GM10248 (cell line): ENCODE results near the gene RNF167.

Experiments
- CTCF ChIA-PET: fragments of 300-600 bp; sonication (Branson Sonifier 250); formaldehyde crosslinking; extraction: SDS; loops from one replicate; lab custom pipeline; 2021; ENCODE audit warnings: antibody characterized with exemption; lab: Yijun Ruan, JAX
- POLR2A ChIA-PET: fragments of 350-650 bp; sonication (Branson Sonifier 250); formaldehyde crosslinking; extraction: SDS; loops from one replicate; lab custom pipeline; 2020; ENCODE audit warnings: antibody characterized with exemption; lab: Yijun Ruan, JAX
- DNase-seq: peaks from one replicate; pipeline ENCODE4 v3.0.0; 2012; ENCODE audit errors: extremely low spot score
- CTCF ChIP-seq: IDR thresholded peaks from 2 replicates; pipeline ENCODE4 v1.5.1; 2012; ENCODE audit warnings: mild to moderate bottlenecking, low read depth; ENCODE audit errors: extremely low read depth, missing control alignments, control extremely low read depth

Gene RNF167

DNA sequence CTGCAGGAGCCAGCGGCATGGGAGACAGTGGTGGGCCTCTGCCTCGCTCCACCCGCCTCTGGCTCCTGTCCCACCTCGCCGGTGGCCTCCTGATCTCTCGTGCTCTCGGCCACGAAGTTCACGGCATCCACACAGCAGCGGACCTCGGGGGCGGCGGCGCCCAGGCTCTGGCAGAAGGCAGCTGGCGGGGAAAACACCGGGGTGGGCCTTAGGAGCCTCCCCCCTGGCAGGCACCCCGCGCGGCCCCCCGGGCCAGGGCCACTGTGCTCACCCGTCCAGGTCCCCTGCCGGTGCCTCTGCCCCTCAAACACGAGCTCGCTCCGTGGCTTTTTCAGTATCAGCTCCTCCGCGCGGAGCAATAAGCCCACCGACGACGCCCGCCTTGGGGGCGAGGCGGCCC lies 41.1 kb upstream of the RNF167 start:
- ChIA-PET CTCF (interaction anchor here (0.8 to 3.2 kb wide), 10 partner anchors 8 to 383 kb away, joined by 3 to 22 read pairs (median 5); partner anchors contain the start of genes GLTPD2 and RABEP1), POLR2A (interaction anchor here (0.6 to 1.1 kb wide), 2 partner anchors 41 to 370 kb away, joined by 3 to 6 read pairs; partner anchors contain the start of genes RNF167 and SLC25A11)
- TF ChIP-seq CTCF = no peak
- DNase-seq = no peak

DNA sequence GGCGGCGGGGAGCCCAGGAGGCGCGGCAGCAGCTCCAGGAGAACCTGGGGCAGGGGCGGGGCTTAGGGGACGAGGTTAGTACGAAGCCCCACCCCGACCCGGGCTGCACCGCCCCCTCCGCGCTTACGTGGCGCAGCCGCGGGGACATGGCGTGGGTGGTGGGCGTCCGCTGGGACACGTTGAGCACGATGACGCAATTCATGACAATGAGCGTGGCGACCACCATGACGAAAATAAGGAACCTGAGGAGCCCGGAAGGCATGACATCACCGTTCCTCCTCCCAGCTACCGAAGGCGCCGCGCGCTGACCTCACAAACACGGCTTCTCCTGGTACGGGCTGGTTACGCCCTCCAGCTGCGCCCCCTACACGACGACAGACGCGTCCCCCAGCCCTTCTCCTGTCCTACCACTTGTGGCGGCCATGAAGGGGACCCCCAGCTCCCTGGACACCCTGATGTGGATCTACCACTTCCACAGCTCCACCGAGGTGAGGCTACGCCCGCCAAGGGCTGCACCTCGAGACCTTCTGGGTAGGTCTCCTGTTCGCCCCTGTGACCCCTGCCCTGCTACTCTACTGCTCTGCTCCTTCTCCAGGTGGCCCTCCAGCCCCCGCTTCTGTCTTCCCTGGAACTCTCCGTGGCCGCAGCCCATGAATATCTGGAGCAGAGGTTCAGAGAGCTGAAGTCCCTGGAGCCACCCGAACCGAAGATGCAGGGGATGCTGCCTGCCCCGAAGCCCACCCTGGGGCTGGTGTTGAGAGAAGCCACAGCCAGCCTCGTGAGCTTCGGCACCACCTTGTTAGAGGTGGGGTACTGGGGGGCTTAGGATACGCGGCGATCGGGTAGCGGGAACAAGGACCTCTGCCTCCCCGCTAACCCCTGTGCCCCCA lies 40.5 kb upstream of the RNF167 start, which contains the start of gene C17orf107:
Gene C17orf107 (plus strand): TSS at position 196 of the 890 bp plus-strand sequence. CDS start 227 bp downstream, at position 423.
- peak; percentile 93 for DNase-seq
- TF ChIP-seq CTCF = no peak
- CTCF ChIA-PET = interaction anchor here (0.8 to 3.2 kb wide), 11 partner anchors 9 to 382 kb away, joined by 3 to 22 read pairs (median 5); partner anchors contain the start of genes GLTPD2 and RABEP1
- POLR2A ChIA-PET = interaction anchor here (0.6 to 1.1 kb wide), 3 partner anchors 40 to 371 kb away, joined by 3 to 6 read pairs (median 3); partner anchors contain the start of genes PLD2, RNF167 and SLC25A11

DNA sequence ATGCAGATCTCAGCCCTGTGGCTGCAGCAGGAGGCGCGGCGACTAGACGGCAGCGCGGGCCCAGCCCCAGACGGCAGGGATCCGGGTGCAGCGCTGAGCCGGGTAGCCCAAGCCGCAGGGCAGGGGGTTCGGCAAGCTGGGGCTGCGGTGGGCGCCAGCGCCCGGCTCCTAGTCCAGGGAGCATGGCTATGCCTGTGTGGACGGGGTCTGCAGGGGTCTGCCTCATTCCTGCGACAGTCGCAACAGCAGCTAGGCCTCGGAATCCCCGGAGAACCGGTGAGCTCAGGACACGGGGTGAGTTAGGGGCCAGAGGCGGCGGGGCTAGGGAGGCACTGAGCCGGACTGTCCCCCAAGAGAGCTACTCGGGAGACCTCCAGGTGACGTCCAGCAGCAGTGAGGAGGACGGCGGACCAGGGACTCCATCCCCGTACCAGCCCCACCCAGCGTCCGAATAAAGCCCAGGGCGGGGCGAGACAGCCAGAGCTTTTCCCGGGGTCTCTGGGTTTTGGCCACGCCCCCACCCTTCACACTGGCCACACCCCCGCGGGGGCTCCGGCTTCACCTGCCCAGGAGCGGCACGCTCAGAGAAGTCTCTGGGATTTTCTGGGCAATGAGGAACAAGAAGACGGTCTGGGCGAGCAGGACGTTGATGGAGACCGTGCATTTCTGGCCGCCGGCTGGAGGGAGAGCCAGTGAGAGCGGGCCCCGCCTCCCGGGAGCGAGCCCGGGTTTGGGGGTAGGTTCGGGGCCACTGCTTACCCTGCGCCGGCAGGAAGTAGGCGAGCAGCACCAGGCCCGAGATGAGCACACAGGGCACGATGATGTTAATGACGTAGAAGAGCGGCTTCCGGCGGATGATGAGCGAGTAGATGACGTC lies 39.6 kb upstream of the RNF167 start:
- POLR2A ChIA-PET = interaction anchor here (0.6 to 1.1 kb wide), 3 partner anchors 39 to 201 kb away, joined by 3 to 6 read pairs (median 4); partner anchors contain the start of genes PLD2, RNF167 and SLC25A11
- TF ChIP-seq CTCF = no peak
- no peak for DNase-seq
- CTCF ChIA-PET = interaction anchor here (1.1 to 3.2 kb wide), 9 partner anchors 8 to 333 kb away, joined by 4 to 22 read pairs (median 5); partner anchors contain the start of gene GLTPD2

DNA sequence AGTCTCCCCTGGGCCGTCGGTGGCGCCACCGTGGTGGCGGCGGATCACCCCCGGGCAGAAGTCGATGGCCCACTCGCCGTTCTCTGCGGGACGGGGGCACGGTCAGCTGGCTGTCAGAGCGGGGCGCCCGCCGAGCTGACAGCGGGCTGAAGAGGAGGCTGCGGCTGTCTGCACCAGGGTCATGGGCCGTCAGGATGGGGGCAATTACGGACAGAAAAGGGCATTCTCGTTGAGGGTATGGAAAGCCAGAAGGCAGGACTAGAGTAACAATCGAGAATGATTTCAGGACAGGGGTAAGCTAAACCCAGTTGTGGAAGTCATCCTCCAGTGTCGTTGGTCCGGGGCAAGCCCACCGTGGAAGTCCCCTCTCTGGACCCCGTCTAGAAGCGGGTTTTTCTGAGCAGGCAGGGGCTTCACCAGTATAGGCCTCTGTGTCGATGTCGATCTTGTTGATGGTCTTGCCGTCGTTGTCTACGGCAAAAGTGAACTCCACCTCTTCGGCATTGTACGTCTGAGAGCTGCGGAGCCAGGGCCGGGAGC lies 38.9 kb upstream of the RNF167 start:
- ChIA-PET POLR2A (interaction anchor here (0.6 kb wide), 1 partner anchor 202 kb away, joined by 4 read pairs; no protein-coding TSS in a partner anchor), CTCF (interaction anchor here (1.7 to 3.2 kb wide), 5 partner anchors 8 to 193 kb away, joined by 4 to 22 read pairs (median 7); partner anchors contain the start of gene GLTPD2)
- no peak for TF ChIP-seq CTCF
- DNase-seq = no peak

DNA sequence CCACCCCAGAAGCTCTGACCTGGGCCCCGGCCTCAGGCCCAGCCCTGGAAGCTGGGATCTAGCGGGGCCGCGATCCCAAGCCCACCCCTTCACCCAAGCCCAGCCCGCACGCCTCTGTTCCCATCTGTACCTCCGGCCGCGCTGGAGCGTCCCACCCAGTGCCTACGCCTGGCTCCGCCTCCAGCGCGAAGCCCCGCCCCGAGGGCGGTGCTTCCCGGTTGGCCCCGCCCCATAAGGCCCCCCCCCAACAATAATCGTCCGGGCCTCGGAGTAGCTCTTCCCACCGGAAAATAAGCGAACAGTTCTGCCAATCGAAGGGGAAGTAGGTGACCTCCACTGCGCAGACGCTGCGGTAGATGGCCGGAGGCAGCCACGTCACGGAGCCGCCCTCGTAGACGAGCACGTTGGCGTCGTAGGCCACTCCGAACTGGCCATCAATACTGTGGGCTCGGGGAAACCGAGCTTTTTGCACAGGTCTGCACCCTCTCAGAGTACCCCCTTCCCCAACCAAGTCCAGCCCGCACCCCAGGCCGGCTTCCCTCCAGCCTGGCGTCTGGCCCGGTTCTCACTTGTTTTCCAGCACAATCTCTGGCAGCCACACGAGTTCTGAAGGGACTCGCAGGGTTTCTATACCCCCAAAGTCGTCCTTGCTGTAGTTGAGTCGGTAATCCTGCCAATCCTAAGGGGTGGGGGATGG lies 38.3 kb upstream of the RNF167 start:
- ChIA-PET POLR2A (interaction anchor here (0.6 kb wide), 1 partner anchor 341 kb away, joined by 3 read pairs; no protein-coding TSS in a partner anchor), CTCF (interaction anchor here (1.6 to 3.0 kb wide), 6 partner anchors 16 to 194 kb away, joined by 4 to 7 read pairs (median 5); partner anchors contain the start of genes GLTPD2 and SPAG7)
- TF ChIP-seq CTCF = no peak
- peak; percentile 57 for DNase-seq
